Keratinocyte (primary cell): ENCODE measurements around the gene RAMAC. TPM values are rescaled to one million over a fixed set of nuclear protein-coding genes. Genes with fewer than 3 reads are reported as not detected.

Experiments
- DNase-seq: peaks from one replicate; pipeline ENCODE4 v3.0.0-alpha.2; 2011; ENCODE audit warnings: low read depth, missing footprints, low spot score
- FAIRE-seq: peaks from 2 replicates; lab custom pipeline; 2011; peaks lifted over from hg19 to GRCh38; lab: Jason Lieb, UNC
- H2AFZ ChIP-seq: 2 replicates; pipeline ENCODE4 v1.6.0; 2012; ENCODE audit warnings: low read length, control low read depth, inconsistent platforms; ENCODE audit not compliant: control insufficient read depth
- H3K27ac ChIP-seq: 2 replicates; pipeline ENCODE4 v1.5.1; 2011; ENCODE audit warnings: low read length; ENCODE audit not compliant: control insufficient read depth, insufficient read depth
- H3K27me3 ChIP-seq: 3 replicates; pipeline ENCODE4 v1.6.0; 2011; ENCODE audit warnings: low read length; ENCODE audit not compliant: control insufficient read depth, insufficient read depth; ENCODE audit errors: extremely low read depth
- H3K36me3 ChIP-seq, 2 experiments: 2 replicates in 1 of 2; 3 replicates in 1 of 2; pipeline ENCODE4 v1.5.1; 2011; ENCODE audit warnings: low read length in 2 of 2, mild to moderate bottlenecking in 1 of 2; ENCODE audit not compliant: control insufficient read depth in 2 of 2, insufficient read depth in 2 of 2; ENCODE audit errors: extremely low read depth in 1 of 2
- H3K4me1 ChIP-seq: 3 replicates; pipeline ENCODE4 v1.5.1; 2011; ENCODE audit warnings: low read length; ENCODE audit not compliant: control insufficient read depth, insufficient read depth; ENCODE audit errors: extremely low read depth
- H3K4me2 ChIP-seq: 3 replicates; pipeline ENCODE4 v1.6.0; 2011; ENCODE audit warnings: low read depth, low read length; ENCODE audit not compliant: control insufficient read depth, insufficient read depth; ENCODE audit errors: extremely low read depth
- H3K4me3 ChIP-seq, 3 experiments: fragments of 200-600 bp in 1 of 3; sonication (generic) in 1 of 3; 2 replicates in 2 of 3; 3 replicates in 1 of 3; pipeline ENCODE4 v1.5.1; 2011 to 2016; ENCODE audit warnings: low read length in 3 of 3, mild to moderate bottlenecking in 3 of 3, control low read depth in 2 of 3, inconsistent platforms in 1 of 3, low read depth in 1 of 3, mixed read lengths in 1 of 3, mixed run types in 1 of 3, moderate library complexity in 1 of 3; ENCODE audit not compliant: control insufficient read depth in 2 of 3, insufficient read depth in 2 of 3; ENCODE audit errors: extremely low read depth in 1 of 3
- H3K79me2 ChIP-seq: 2 replicates; pipeline ENCODE4 v1.6.0; 2012; ENCODE audit warnings: low read length; ENCODE audit not compliant: control insufficient read depth, insufficient read depth
- H3K9ac ChIP-seq: 3 replicates; pipeline ENCODE4 v1.6.0; 2011; ENCODE audit warnings: low read length; ENCODE audit not compliant: control insufficient read depth, insufficient read depth; ENCODE audit errors: extremely low read depth
- H3K9me1 ChIP-seq: 3 replicates; pipeline ENCODE4 v1.6.0; 2011; ENCODE audit warnings: low read length; ENCODE audit not compliant: control insufficient read depth, insufficient read depth; ENCODE audit errors: extremely low read depth
- H3K9me3 ChIP-seq: 2 replicates; pipeline ENCODE4 v1.5.1; 2012; ENCODE audit warnings: low read depth, low read length; ENCODE audit not compliant: control insufficient read depth
- H4K20me1 ChIP-seq: 3 replicates; pipeline ENCODE4 v1.6.0; 2011; ENCODE audit warnings: low read length; ENCODE audit not compliant: control insufficient read depth, insufficient read depth; ENCODE audit errors: extremely low read depth
- EZH2 ChIP-seq: IDR thresholded peaks from one replicate; pipeline ENCODE4 v1.6.1; 2012; ENCODE audit warnings: inconsistent platforms, mild to moderate bottlenecking, low read length, moderate library complexity
- dilution Hi-C: fragments of 300-500 bp; cut with MboI; formaldehyde crosslinking; loops from one replicate; pipeline ENCODE4 v1.7.0; 2020; ENCODE audit warnings: low sequenced_read_pairs; ENCODE audit not compliant: extremely low pct_ligation_motif_present
- polyA plus RNA-seq, 5 experiments: library from polyadenylated mRNA; depleted of rRNA in 3 of 5; stranded (reverse) in 3 of 5; stranded (forward) in 1 of 5; unstranded in 1 of 5; fragments of >200 nt; gene quantifications; 1 replicate in 1 of 5; 2 replicates in 3 of 5; 3 replicates in 1 of 5; pipeline versions ENCODE4 v1.2.1 to v1.2.3, GENCODE V29; 2011 to 2012; ENCODE audit warnings: missing spikeins in 2 of 5, low read depth in 1 of 5, low replicate concordance in 1 of 5
- TF ChIP-seq, protein P1 (sequence below), 3 experiments: IDR thresholded peaks in 1 of 3; conservative IDR thresholded peaks in 1 of 3; optimal IDR thresholded peaks in 1 of 3; 2 replicates in 2 of 3; 3 replicates in 1 of 3; pipeline versions ENCODE3 to v1.5.1; 2011; ENCODE audit warnings: low read length in 3 of 3, mild to moderate bottlenecking in 3 of 3, moderate library complexity in 2 of 3, control low read depth in 1 of 3, inconsistent platforms in 1 of 3; ENCODE audit not compliant: insufficient read depth in 2 of 3; ENCODE audit errors: extremely low read depth in 1 of 3

RAMAC gene
- polyA plus RNA-seq, 1 donor (not counting 4 experiments of a cell fraction or from before 2014, with no cell fraction given), result 35.3 TPM

DNA sequence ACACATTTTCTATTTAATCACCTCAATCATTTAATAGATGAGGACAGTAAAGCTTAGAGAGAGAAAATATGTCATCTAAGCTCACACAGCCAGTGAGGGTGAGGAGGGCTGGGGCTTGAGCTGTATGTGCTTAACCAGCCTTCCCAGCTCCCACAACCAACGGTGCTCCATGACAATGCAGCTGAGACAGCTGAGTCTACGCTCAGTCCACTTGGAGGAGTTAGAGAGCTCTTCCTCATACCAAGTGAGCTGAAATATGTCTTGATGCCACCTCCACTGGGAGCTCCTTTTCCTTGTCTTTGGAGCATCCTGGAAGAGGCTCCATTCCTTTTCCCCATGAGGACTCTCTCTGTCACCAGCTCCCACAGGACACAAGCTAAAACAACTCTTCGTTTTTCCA is 42.8 kb upstream of the RAMAC start:
- Histone ChIP-seq H4K20me1 (peaks cover 2% of the 10 kb centered on the region), H3K4me3 (no peak overlapping the region), H2AFZ (no peak overlapping the region), H3K36me3 (no peaks in the 10 kb centered on the region), H3K9me1 (peaks cover 2% of the 10 kb centered on the region), H3K9ac (no peak overlapping the region), H3K4me2 (no peak overlapping the region), H3K9me3 (no peaks in the 10 kb centered on the region), H3K4me1 (peaks cover 15% of the 10 kb centered on the region), H3K27me3 (no peaks in the 10 kb centered on the region), H3K27ac (no peak overlapping the region), H3K79me2 (no peaks in the 10 kb centered on the region)
- no peak for TF ChIP-seq EZH2
- TF ChIP-seq, protein P1, sequence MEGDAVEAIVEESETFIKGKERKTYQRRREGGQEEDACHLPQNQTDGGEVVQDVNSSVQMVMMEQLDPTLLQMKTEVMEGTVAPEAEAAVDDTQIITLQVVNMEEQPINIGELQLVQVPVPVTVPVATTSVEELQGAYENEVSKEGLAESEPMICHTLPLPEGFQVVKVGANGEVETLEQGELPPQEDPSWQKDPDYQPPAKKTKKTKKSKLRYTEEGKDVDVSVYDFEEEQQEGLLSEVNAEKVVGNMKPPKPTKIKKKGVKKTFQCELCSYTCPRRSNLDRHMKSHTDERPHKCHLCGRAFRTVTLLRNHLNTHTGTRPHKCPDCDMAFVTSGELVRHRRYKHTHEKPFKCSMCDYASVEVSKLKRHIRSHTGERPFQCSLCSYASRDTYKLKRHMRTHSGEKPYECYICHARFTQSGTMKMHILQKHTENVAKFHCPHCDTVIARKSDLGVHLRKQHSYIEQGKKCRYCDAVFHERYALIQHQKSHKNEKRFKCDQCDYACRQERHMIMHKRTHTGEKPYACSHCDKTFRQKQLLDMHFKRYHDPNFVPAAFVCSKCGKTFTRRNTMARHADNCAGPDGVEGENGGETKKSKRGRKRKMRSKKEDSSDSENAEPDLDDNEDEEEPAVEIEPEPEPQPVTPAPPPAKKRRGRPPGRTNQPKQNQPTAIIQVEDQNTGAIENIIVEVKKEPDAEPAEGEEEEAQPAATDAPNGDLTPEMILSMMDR (optimal IDR thresholded peaks at IDR 0.05 in 1 of 3, IDR thresholded peaks at IDR 0.05 in 1 of 3, conservative IDR thresholded peaks at IDR 0.05 in 1 of 3; ENCODE audit: extremely low read depth in 1 of 3, insufficient read depth in 2 of 3, low read length in 3 of 3), result peak in 2 of 3 experiments; percentile 25 to 34
- DNase-seq (no peak), FAIRE-seq (no peak)
- dilution Hi-C loops, result no loop called here

DNA sequence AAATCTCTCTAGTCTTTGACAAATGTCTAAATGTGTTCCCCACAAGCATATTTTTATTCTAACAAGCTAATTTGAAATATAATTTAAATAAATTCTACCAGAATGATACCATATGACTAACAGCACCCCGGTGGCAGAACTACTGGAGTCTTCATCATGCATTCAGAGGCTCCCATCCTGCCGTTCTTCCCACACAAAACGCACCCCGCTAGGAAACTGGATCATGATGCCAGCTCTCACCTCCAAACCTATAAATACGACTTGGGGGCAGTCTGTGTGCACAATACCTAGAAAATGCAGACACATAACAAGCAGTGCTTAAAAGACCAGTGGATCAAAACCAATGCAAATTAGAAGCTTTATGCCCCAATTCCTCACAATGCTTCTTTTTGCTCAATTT is 42.0 kb upstream of the RAMAC start:
- no peaks in the 10 kb centered on the region for H3K79me2 ChIP-seq
- no peak overlapping the region for H3K9ac ChIP-seq
- DNase-seq (no peak), FAIRE-seq (no peak)
- no peak for TF ChIP-seq EZH2
- TF ChIP-seq, protein P1 (optimal IDR thresholded peaks at IDR 0.05 in 1 of 3, IDR thresholded peaks at IDR 0.05 in 1 of 3, conservative IDR thresholded peaks at IDR 0.05 in 1 of 3; ENCODE audit: extremely low read depth in 1 of 3, insufficient read depth in 2 of 3, low read length in 3 of 3), result no peak
- H3K27ac ChIP-seq, result no peak overlapping the region
- no peaks in the 10 kb centered on the region for H3K36me3 ChIP-seq
- peaks cover 15% of the 10 kb centered on the region for H3K4me1 ChIP-seq
- dilution Hi-C loops, result no loop called here
- H3K9me3 ChIP-seq, result no peaks in the 10 kb centered on the region
- no peaks in the 10 kb centered on the region for H4K20me1 ChIP-seq
- no peak overlapping the region for H3K4me3 ChIP-seq
- H3K27me3 ChIP-seq, result no peaks in the 10 kb centered on the region
- H3K4me2 ChIP-seq, result no peak overlapping the region
- peaks cover 2% of the 10 kb centered on the region for H3K9me1 ChIP-seq
- H2AFZ ChIP-seq, result no peak overlapping the region
